Stomach (tissue), 4 donors: ENCODE measurements around the gene PRKD1.

ENCODE experiments used
- CTCF ChIP-seq, 7 experiments: fragments of 450-650 bp in 4 of 7; fragments of 200-600 bp in 3 of 7; sonication (generic) in 3 of 7; IDR thresholded peaks; one replicate each; pipeline ENCODE4 v1.5.1; 2016 to 2019; ENCODE audit warnings: antibody characterized with exemption in 7 of 7, control low read depth in 2 of 7, mild to moderate bottlenecking in 1 of 7
- POLR2A ChIP-seq, 4 donors: fragments of 450-650 bp; IDR thresholded peaks; one replicate each; pipeline ENCODE4 v1.6.1; 2016; ENCODE audit warnings: antibody characterized with exemption in 4 of 4, control low read depth in 2 of 4, mild to moderate bottlenecking in 1 of 4, moderate library complexity in 1 of 4
- POLR2AphosphoS5 ChIP-seq, 3 donors: sonication (generic); formaldehyde crosslinking; IDR thresholded peaks; one replicate each; pipeline ENCODE4 v1.6.1; 2016; ENCODE audit warnings: antibody characterized with exemption in 3 of 3

- TF ChIP-seq CTCF (IDR thresholded peaks at IDR 0.05) (no peak), POLR2A (IDR thresholded peaks at IDR 0.05) (no peak), POLR2AphosphoS5 (IDR thresholded peaks at IDR 0.05) (no peak)
Measured at GRCh38 chr14:29893989-29894388, 33.7 kb downstream of the PRKD1 start.
